Neural cell (in vitro differentiated cells): Measurements from ENCODE around the gene ITGA1.

ENCODE experiments used
- CTCF ChIP-seq: fragments of 450-650 bp; IDR thresholded peaks from 2 replicates; pipeline ENCODE4 v1.5.1; 2014; ENCODE audit warnings: antibody characterized with exemption, mild to moderate bottlenecking, moderate library complexity; ENCODE audit not compliant: poor library complexity, severe bottlenecking
- EP300 ChIP-seq: fragments of 450-650 bp; conservative IDR thresholded peaks from 2 replicates; pipeline ENCODE4 v1.6.1; 2014; ENCODE audit warnings: antibody characterized with exemption, mild to moderate bottlenecking, moderate library complexity; ENCODE audit not compliant: poor library complexity, severe bottlenecking
- EZH2 ChIP-seq: fragments of 200-600, 300-800 bp; shearing (Covaris generic), sonication (generic); IDR thresholded peaks from 2 replicates; pipeline ENCODE4 v1.6.1; 2014; ENCODE audit warnings: antibody characterized with exemption, low read length, borderline replicate concordance, mild to moderate bottlenecking; ENCODE audit not compliant: insufficient read depth, poor library complexity, severe bottlenecking
- POLR2AphosphoS5 ChIP-seq: IDR thresholded peaks from 2 replicates; pipeline ENCODE4 v1.6.1; 2012
- RAD21 ChIP-seq: fragments of 450-650 bp; conservative IDR thresholded peaks from 2 replicates; pipeline ENCODE4 v1.6.1; 2014; ENCODE audit warnings: antibody characterized with exemption, mild to moderate bottlenecking, moderate library complexity

GRCh38 chr5:52956014-52956413 lies 168.3 kb downstream of the ITGA1 start:
- TF ChIP-seq CTCF (no peak), POLR2AphosphoS5 (no peak), RAD21 (no peak), EZH2 (no peak), EP300 (no peak)
